Type B pancreatic cell (in vitro differentiated cells): Measurements from ENCODE around the gene TEX14. TPM values are rescaled to one million over a fixed set of nuclear protein-coding genes. Genes with fewer than 3 reads are reported as not detected.
A peak's percentile ranks its signal among the peaks of the same experiment; 100 is the strongest.

Source experiments
- DNase-seq: peaks from one replicate; pipeline ENCODE4 v3.0.0; 2021; ENCODE audit warnings: mixed read lengths; ENCODE audit not compliant: unreplicated experiment; ENCODE audit errors: extremely low spot score
- H3K27ac Mint-ChIP-seq: 2 replicates; pipeline ENCODE4 v1.8.0; 2021; ENCODE audit warnings: mild to moderate bottlenecking, mixed read lengths
- H3K27me3 Mint-ChIP-seq: 2 replicates; pipeline ENCODE4 v1.8.0; 2021; ENCODE audit warnings: mixed read lengths
- H3K36me3 Mint-ChIP-seq: 2 replicates; pipeline ENCODE4 v1.8.0; 2021; ENCODE audit warnings: mixed read lengths
- H3K4me1 Mint-ChIP-seq: one replicate; pipeline ENCODE4 v1.8.0; 2021; ENCODE audit warnings: mixed read lengths; ENCODE audit not compliant: unreplicated experiment
- H3K4me3 Mint-ChIP-seq: 2 replicates; pipeline ENCODE4 v1.8.0; 2021; ENCODE audit warnings: mild to moderate bottlenecking, mixed read lengths
- H3K9me3 Mint-ChIP-seq: 2 replicates; pipeline ENCODE4 v1.8.0; 2021; ENCODE audit warnings: mixed read lengths
- total RNA-seq: library from RNA; stranded (reverse); gene quantifications from 2 replicates; pipeline ENCODE4 v1.2.1, GENCODE V29; 2021; ENCODE audit warnings: low replicate concordance
- TF ChIP-seq, protein P1 (sequence below): fragments of 200-600 bp; sonication (generic); conservative IDR thresholded peaks from 2 replicates; pipeline ENCODE4 v1.5.0; 2021; ENCODE audit warnings: antibody characterized with exemption, mild to moderate bottlenecking

TEX14 gene
- total RNA-seq, 1 donor from 2014 or later = 0.34 TPM

GRCh38 chr17:58728798-58729197 is 37.0 kb upstream of the TEX14 start:
- DNase-seq = no peak
- H3K4me3 Mint-ChIP-seq = no peak overlapping the region
- no peak overlapping the region for H3K27ac Mint-ChIP-seq
- H3K4me1 Mint-ChIP-seq = no peaks in the 10 kb centered on the region
- H3K9me3 Mint-ChIP-seq = no peaks in the 10 kb centered on the region
- TF ChIP-seq, protein P1, sequence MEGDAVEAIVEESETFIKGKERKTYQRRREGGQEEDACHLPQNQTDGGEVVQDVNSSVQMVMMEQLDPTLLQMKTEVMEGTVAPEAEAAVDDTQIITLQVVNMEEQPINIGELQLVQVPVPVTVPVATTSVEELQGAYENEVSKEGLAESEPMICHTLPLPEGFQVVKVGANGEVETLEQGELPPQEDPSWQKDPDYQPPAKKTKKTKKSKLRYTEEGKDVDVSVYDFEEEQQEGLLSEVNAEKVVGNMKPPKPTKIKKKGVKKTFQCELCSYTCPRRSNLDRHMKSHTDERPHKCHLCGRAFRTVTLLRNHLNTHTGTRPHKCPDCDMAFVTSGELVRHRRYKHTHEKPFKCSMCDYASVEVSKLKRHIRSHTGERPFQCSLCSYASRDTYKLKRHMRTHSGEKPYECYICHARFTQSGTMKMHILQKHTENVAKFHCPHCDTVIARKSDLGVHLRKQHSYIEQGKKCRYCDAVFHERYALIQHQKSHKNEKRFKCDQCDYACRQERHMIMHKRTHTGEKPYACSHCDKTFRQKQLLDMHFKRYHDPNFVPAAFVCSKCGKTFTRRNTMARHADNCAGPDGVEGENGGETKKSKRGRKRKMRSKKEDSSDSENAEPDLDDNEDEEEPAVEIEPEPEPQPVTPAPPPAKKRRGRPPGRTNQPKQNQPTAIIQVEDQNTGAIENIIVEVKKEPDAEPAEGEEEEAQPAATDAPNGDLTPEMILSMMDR = no peak
- no peaks in the 10 kb centered on the region for H3K27me3 Mint-ChIP-seq
- peaks cover 9% of the 10 kb centered on the region for H3K36me3 Mint-ChIP-seq

GRCh38 chr17:58722696-58723095 is 30.9 kb upstream of the TEX14 start:
- H3K27ac Mint-ChIP-seq = no peak overlapping the region

GRCh38 chr17:58722274-58722673 is 30.4 kb upstream of the TEX14 start:
- H3K4me1 Mint-ChIP-seq = no peaks in the 10 kb centered on the region
- H3K4me3 Mint-ChIP-seq = no peak overlapping the region
- H3K36me3 Mint-ChIP-seq = no peaks in the 10 kb centered on the region
- no peaks in the 10 kb centered on the region for H3K9me3 Mint-ChIP-seq
- H3K27ac Mint-ChIP-seq = no peak overlapping the region
- TF ChIP-seq, protein P1 = no peak
- DNase-seq = no peak
- H3K27me3 Mint-ChIP-seq = no peaks in the 10 kb centered on the region

More at GRCh38 chr17:58722696-58723095, 30.9 kb upstream of the TEX14 start:
- no peaks in the 10 kb centered on the region for H3K27me3 Mint-ChIP-seq
- H3K36me3 Mint-ChIP-seq = no peaks in the 10 kb centered on the region
- no peaks in the 10 kb centered on the region for H3K4me1 Mint-ChIP-seq
- no peak overlapping the region for H3K4me3 Mint-ChIP-seq
- DNase-seq = no peak
- TF ChIP-seq, protein P1 = no peak
- H3K9me3 Mint-ChIP-seq = no peaks in the 10 kb centered on the region

GRCh38 chr17:58710948-58711552 is 19.2 kb upstream of the TEX14 start:
- TF ChIP-seq, protein P1 = peak; percentile 94
- Mint-ChIP-seq H3K9me3 (no peaks in the 10 kb centered on the region), H3K36me3 (peaks cover 10% of the 10 kb centered on the region), H3K4me3 (no peak overlapping the region), H3K27me3 (no peaks in the 10 kb centered on the region), H3K4me1 (no peaks in the 10 kb centered on the region), H3K27ac (no peak overlapping the region)
- DNase-seq = no peak

- TF ChIP-seq, protein P1 = no peak
- no peak overlapping the region for H3K4me3 Mint-ChIP-seq
- no peak for DNase-seq
- H3K9me3 Mint-ChIP-seq = no peaks in the 10 kb centered on the region
- no peak overlapping the region for H3K27ac Mint-ChIP-seq
- peaks cover 7% of the 10 kb centered on the region for H3K36me3 Mint-ChIP-seq
- no peaks in the 10 kb centered on the region for H3K4me1 Mint-ChIP-seq
- no peaks in the 10 kb centered on the region for H3K27me3 Mint-ChIP-seq
Measured at GRCh38 chr17:58706351-58707140, 14.7 kb upstream of the TEX14 start.
